ENCODE measurements around the gene DHCR7.

The DHCR7 gene

DNA sequence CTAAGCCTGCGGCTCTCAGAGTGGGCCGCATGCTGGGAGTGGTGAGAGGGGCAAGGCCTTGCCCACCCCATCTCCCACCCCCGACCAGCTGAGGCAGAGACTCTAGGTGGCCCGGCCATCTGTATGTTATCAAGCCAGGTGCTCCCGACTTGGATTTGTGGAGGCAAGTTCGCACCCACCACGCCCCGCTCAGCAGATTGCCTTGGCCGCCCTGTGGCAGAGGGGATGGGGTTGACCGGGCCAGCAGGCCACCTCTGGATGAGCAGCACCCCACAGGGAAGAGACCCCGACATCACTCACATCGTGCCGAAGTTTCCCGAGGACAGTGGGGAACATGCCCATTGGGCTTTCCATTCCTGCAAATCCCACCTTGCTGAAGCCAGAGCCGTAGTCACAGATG lies 40.8 kb downstream of the DHCR7 start:
- DNase-seq (ENCODE audit: low read depth, low spot score) = no peak
- TF ChIP-seq CTCF (IDR thresholded peaks at IDR 0.05; ENCODE audit: low read depth, low read length) = no peak
- H3K4me3 ChIP-seq (ENCODE audit: low read depth, low read length) = no peak overlapping the region
- in situ Hi-C loops (cut with HindIII; ENCODE audit: low sequenced_read_pairs) = no loop called here

DNA sequence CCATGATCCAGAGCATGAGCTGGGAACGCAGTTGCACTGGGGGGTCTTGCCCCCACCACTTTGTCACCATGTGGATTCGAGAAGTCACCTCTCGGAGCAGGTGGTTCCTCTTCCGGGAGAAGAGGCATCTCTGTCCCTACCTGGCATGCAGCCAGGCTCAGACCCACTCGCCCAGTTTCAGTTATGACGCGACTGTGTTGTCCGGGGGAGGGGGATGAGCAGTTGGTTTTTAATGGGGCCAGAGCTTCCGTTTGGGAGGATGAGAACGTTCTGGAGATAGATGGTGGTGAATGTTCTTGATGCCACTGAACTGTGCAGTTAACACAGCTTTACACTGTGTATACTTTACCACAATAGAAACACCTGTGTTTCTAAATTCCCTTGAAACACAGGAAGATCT lies 41.5 kb downstream of the DHCR7 start:
- DNase-seq (ENCODE audit: low read depth, low spot score) = no peak
- in situ Hi-C loops (cut with HindIII; ENCODE audit: low sequenced_read_pairs) = no loop called here

DNA sequence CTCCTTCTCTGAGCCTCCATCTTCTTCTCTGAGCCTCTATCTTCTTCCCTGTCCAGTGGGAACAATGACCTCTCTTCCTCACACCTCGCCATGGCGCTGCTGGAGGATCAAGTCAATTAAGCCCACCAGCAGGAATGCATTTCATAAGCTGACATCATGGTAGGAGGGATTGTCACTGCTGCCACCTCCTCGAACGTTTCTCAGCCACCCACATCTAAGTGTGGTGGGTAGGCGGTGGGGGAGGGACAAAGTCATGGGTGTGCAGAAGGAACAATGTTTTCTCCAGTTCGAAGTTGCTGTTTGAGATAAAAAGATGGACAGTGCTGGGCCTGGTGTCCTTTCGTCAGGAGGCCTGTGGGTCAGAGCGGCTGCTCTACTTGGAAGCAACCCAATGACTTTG lies 44.0 kb downstream of the DHCR7 start:
- TF ChIP-seq CTCF (IDR thresholded peaks at IDR 0.05; ENCODE audit: low read depth, low read length) = no peak
- in situ Hi-C loops (cut with HindIII; ENCODE audit: low sequenced_read_pairs) = no loop called here
- no peak for DNase-seq (ENCODE audit: low read depth, low spot score)
- H3K4me3 ChIP-seq (ENCODE audit: low read depth, low read length) = no peak overlapping the region

More for the DNA sequence above, 41.5 kb downstream of the DHCR7 start:
- no peak overlapping the region for H3K4me3 ChIP-seq (ENCODE audit: low read depth, low read length)
- no peak for TF ChIP-seq CTCF (IDR thresholded peaks at IDR 0.05; ENCODE audit: low read depth, low read length)

GRCh38 chr11:71402878-71403277 lies 45.3 kb downstream of the DHCR7 start:
- in situ Hi-C loops (cut with HindIII; ENCODE audit: low sequenced_read_pairs) = no loop called here
- TF ChIP-seq CTCF (IDR thresholded peaks at IDR 0.05; ENCODE audit: low read depth, low read length) = no peak
- DNase-seq (ENCODE audit: low read depth, low spot score) = no peak
- H3K4me3 ChIP-seq (ENCODE audit: low read depth, low read length) = no peak overlapping the region

DNA sequence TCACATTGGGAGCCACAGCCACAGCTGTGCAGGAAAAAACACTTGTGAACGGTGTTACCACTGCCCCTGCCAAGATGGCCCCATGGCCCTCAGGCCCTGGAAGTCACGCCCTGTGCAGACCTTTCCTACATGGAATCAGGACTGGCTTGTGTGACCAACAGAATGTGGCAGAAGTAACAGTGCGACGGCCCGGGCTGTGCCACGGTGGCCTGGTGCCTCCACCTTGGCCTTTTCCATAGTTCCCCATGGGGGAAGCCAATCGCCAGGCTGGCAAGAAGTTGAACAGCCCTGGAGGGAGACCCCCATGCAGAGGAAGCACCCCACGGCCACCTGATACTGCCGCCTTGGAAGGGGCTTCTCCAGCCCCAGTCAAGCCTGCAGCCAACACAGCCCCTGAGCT lies 48.0 kb downstream of the DHCR7 start:
- DNase-seq (ENCODE audit: low read depth, low spot score) = no peak
- no peak overlapping the region for H3K4me3 ChIP-seq (ENCODE audit: low read depth, low read length)
- no peak for TF ChIP-seq CTCF (IDR thresholded peaks at IDR 0.05; ENCODE audit: low read depth, low read length)
- in situ Hi-C loops (cut with HindIII; ENCODE audit: low sequenced_read_pairs) = no loop called here

- H3K4me3 ChIP-seq (ENCODE audit: low read depth, low read length) = no peak overlapping the region
- in situ Hi-C loops (cut with HindIII; ENCODE audit: low sequenced_read_pairs) = no loop called here
- TF ChIP-seq CTCF (IDR thresholded peaks at IDR 0.05; ENCODE audit: low read depth, low read length) = no peak
- DNase-seq (ENCODE audit: low read depth, low spot score) = no peak
Observed at GRCh38 chr11:71399341-71399740, 48.9 kb downstream of the DHCR7 start.

DNA sequence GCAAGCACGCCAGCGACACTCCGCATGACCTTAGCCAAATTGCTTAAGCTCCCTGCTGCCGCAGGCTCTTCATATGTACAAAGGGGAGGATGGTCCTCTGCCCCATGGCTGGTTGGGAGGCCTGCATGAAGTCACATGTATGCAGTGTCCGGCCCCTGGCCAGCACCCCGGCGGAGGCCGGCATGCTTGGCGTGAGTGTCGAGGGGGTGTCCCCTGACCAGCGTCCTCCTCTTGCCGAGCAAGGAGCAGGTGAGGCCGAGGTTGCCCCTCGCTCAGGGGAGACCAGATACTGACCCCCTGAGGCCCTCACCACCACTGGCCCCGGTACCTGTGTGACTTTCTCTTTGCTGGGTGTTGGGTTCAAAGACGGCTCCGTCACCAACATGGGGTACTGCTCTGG lies 50.2 kb downstream of the DHCR7 start:
- no peak for TF ChIP-seq CTCF (IDR thresholded peaks at IDR 0.05; ENCODE audit: low read depth, low read length)
- in situ Hi-C loops (cut with HindIII; ENCODE audit: low sequenced_read_pairs) = no loop called here

More for the DNA sequence above, 50.2 kb downstream of the DHCR7 start:
- DNase-seq (ENCODE audit: low read depth, low spot score) = no peak
- no peak overlapping the region for H3K4me3 ChIP-seq (ENCODE audit: low read depth, low read length)

All from astrocyte of the spinal cord (primary cell).